GM18520 (cell line): ENCODE measurements around the gene NF1.
A peak's percentile ranks its signal among the peaks of the same experiment; 100 is the strongest.
"Not testable (repeated sequence)": the region's sequence is repeated elsewhere in the genome, so short reads cannot be mapped to it uniquely, and the experiment has no call there.

Source experiments
- ATAC-seq: cut with Tn5 transposase; IDR thresholded peaks from one replicate; pipeline ENCODE4 v1.9.1; 2021; ENCODE audit not compliant: unreplicated experiment

NF1 gene

GRCh38 chr17:31293581-31293980 is 198.8 kb downstream of the NF1 start:
- no peak for ATAC-seq

GRCh38 chr17:31294231-31294630 is 199.5 kb downstream of the NF1 start:
- ATAC-seq, result no peak

DNA sequence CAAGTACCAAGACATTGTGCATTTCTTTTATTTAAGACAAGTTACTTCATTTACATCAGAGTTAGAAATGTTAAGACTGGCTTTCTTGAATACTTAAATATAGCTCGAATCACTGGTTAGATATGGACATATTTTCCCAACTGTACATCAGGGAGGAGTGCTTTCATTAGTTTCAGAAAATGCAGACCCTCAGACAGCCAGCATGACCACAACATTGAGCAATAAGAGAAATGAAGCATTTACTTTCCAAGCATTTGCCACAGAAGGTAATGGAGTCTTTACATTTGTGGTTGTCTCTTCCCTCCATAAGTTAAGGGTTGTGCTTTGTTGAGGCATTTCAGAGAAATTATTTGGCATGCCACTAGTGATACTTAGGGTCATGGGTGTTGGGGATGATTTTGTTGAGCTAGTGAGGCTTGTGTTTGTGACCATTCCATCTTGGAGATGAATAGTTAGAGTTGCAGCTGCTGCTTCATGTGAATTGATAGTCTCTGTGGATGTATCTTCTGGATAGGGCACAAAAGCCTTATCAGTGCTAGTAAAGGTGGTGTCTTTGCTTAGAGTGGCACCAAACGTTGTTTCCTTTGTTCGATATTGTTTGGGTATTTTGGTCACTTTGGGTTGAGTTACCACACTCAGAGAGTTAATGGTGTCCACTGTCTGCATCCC is 200.2 kb downstream of the NF1 start:
- no peak for ATAC-seq

DNA sequence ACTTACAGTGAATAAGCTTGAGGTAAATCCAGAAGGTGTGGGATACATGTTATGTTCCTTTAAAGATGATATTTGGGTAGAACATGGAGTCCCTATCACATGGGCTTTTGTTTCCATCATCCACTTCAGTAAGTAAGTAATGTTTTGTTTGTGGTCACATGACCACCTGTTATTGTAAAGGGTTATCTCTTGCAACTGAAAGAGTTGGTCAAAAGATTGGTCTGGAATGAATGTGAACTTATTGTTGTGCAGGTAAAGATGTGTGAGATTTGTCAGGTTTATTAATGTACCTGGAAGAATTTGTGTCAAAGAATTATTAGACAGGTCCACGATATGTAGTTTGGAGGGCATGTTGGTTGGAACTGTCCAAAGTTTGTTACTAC is 200.7 kb downstream of the NF1 start:
- no peak for ATAC-seq

DNA sequence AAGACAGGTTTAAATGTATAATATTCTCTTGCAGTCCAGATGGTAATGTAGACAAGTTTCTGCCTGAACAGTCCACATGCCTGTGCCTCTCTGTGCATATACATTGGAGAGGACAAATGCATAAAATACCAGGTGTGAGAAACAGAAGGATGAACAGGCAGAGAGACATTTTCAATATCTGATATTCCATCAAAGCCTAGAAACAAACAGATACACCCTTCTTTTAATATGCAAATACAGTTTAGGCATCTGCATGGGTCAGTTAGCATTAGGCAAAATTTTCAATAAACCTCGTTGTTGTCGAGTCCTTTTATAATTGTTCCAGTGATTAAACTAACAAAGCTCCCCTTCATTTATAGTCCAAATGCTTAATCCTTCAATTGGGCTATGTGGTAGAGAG is 201.4 kb downstream of the NF1 start:
- ATAC-seq, result no peak

GRCh38 chr17:31297090-31297489 is 202.3 kb downstream of the NF1 start, which contains the start of gene OMG:
Gene OMG (minus strand): TSS chr17:31297239. CDS start chr17:31296331, 908 bp downstream.
- no peak for ATAC-seq

- ATAC-seq, result no peak
Measured at GRCh38 chr17:31299624-31300023, 204.8 kb downstream of the NF1 start.

- ATAC-seq, result no peak
Measured at GRCh38 chr17:31307640-31308039, 212.9 kb downstream of the NF1 start.

- no peak for ATAC-seq
Measured at GRCh38 chr17:31308372-31309334, 213.9 kb downstream of the NF1 start.

- no peak for ATAC-seq
Measured at GRCh38 chr17:31309556-31309955, 214.8 kb downstream of the NF1 start.

DNA sequence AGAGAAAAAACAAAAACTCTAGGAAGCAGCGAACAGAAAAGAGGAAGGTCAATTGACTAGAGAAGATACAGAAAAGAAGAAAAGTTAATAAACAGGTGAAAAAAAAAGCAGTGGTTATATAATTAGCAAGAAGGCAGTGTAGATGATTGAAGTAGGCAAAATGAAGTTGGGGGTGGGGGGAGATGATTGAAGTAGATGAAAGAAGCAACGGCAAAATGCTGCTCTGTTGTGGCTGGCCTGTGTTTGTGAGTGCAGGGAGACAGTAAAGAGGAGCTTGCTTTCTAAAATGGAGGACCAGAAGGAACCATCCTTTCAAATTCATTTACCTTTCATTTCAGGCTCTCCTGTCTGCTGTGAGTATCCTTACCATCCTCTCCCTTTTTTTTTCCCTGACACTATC is 215.5 kb downstream of the NF1 start:
- ATAC-seq, result no peak

GRCh38 chr17:31310886-31311285 is 216.1 kb downstream of the NF1 start:
- ATAC-seq, result no peak

GRCh38 chr17:31311526-31311925 is 216.7 kb downstream of the NF1 start:
- ATAC-seq, result no peak

DNA sequence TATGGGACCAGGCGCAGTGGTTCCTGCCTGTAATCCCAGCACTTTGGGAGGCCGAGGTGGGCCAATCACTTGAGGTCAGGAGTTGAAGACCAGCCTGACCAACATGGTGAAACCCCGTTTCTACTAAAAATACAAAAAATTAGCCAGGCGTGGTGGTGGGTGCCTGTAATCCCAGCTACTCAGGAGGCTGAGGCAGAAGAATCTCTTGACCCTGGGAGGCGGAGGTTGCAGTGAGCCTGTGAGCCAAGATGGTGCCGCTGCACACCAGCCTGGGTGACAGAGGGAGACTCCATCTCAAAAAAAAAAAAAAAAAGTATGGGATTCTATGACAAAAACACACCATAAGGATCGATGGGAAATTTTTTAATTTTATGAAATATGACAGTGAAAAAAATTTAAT is 217.4 kb downstream of the NF1 start:
- ATAC-seq, result not testable (repeated sequence)

GRCh38 chr17:31313982-31314781 is 219.4 kb downstream of the NF1 start, which contains the start of gene EVI2B:
Gene EVI2B (minus strand): TSS chr17:31314054. CDS start chr17:31305609, 8,445 bp downstream.
- no peak for ATAC-seq

DNA sequence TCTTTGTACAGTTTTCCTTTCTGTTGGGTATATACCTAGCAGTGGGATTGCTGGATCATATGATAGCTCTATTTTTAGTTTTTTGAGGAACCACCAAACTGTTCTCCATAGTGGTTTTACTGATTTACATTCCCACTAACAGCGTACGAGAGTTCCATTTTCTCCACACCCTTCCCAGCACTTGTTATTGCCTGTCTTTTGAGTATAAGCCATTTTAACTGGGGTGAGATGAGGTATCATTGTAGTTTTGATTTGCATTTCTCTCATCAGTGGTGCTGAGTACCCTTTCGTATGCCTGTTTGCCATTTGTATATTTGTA is 220.0 kb downstream of the NF1 start:
- no peak for ATAC-seq

DNA sequence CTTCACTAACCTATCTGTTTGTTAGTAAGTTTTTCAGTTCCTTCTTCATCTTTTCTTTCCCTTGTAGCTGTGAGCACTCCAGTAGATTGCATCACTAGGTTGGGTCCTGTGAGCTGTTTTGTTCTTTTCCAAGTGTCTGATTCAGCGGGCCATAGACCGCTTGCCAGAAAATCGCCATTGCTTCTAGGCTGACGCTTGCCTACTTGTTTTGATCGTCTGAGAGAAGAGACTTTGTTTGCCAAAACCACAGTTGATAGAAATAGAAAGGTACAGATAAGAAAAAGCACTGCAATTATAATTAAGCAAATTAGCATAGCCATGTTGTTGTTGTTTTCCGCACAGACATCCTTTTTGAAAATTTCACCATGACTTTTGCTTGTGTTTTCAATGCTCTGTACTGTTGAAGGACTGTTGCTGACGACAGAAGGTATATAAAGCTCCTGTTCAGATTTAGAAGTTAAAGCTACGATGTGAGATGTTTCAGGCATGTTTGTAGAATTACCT is 223.6 kb downstream of the NF1 start:
- peak; percentile 25 for ATAC-seq

GRCh38 chr17:31318851-31319661 is 224.3 kb downstream of the NF1 start:
- ATAC-seq, result no peak

GRCh38 chr17:31320241-31320640 is 225.5 kb downstream of the NF1 start:
- no peak for ATAC-seq

DNA sequence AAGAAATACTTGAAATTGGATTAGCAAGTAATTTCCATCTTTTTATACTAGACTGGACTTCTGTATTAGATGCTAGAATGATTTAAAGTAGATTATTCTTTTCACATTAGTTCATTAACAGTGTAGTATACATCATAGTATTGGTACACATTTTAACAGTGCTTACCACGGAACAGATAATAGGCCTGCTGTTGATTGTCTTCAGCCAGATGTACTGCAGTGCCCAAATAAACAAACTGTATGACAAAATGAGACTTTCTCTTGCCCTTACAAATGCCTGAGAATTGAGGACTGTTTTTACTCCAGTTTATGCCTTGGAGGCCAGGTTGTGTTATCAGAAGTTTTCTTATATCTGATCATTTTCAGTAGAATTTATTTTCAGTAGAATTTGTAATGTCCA is 226.0 kb downstream of the NF1 start:
- ATAC-seq, result no peak
